Measurements from ENCODE around the gene PPP5C.

The PPP5C gene

DNA sequence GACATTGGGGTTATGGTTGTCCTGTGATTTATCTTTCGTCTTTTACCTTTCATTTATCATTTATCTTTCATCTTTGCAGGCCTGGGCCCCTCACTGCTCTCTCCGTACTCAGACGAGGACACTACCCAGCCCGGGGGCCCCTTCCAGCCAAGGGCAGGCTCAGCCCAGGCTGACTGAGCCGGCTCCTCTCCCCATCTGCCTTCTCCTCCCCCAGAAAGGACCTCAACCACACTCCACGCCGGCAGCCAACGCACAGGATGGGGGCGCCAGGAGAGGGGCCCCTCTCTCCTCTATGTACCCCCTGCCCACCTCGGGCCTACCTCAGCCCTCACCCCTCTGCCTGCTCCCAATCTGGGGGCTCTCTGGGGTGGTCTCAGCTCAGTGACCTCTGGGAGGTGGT, 7.4 kb upstream of the PPP5C start:
- Histone ChIP-seq H3K27ac (no peak overlapping the region), H3K36me3 (ENCODE audit: insufficient read depth) (no peaks in the 10 kb centered on the region), H3K79me2 (ENCODE audit: insufficient read depth, low read depth) (no peaks in the 10 kb centered on the region), H3K4me1 (ENCODE audit: low read depth, poor library complexity, severe bottlenecking) (no peaks in the 10 kb centered on the region), H2AFZ (ENCODE audit: low read depth) (no peak overlapping the region), H3K9ac (no peak overlapping the region), H4K20me1 (ENCODE audit: insufficient read depth) (no peaks in the 10 kb centered on the region), H3K4me2 (no peak overlapping the region), H3K27me3 (ENCODE audit: insufficient read depth, low read depth) (peaks cover 78% of the 10 kb centered on the region), H3K4me3 (IDR thresholded peaks at IDR 0.05; ENCODE audit: insufficient read depth, low read depth, low read length) (no peak overlapping the region)
- TF ChIP-seq, protein P1, sequence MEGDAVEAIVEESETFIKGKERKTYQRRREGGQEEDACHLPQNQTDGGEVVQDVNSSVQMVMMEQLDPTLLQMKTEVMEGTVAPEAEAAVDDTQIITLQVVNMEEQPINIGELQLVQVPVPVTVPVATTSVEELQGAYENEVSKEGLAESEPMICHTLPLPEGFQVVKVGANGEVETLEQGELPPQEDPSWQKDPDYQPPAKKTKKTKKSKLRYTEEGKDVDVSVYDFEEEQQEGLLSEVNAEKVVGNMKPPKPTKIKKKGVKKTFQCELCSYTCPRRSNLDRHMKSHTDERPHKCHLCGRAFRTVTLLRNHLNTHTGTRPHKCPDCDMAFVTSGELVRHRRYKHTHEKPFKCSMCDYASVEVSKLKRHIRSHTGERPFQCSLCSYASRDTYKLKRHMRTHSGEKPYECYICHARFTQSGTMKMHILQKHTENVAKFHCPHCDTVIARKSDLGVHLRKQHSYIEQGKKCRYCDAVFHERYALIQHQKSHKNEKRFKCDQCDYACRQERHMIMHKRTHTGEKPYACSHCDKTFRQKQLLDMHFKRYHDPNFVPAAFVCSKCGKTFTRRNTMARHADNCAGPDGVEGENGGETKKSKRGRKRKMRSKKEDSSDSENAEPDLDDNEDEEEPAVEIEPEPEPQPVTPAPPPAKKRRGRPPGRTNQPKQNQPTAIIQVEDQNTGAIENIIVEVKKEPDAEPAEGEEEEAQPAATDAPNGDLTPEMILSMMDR (conservative IDR thresholded peaks at IDR 0.05; ENCODE audit: low read depth, low read length) = no peak

DNA sequence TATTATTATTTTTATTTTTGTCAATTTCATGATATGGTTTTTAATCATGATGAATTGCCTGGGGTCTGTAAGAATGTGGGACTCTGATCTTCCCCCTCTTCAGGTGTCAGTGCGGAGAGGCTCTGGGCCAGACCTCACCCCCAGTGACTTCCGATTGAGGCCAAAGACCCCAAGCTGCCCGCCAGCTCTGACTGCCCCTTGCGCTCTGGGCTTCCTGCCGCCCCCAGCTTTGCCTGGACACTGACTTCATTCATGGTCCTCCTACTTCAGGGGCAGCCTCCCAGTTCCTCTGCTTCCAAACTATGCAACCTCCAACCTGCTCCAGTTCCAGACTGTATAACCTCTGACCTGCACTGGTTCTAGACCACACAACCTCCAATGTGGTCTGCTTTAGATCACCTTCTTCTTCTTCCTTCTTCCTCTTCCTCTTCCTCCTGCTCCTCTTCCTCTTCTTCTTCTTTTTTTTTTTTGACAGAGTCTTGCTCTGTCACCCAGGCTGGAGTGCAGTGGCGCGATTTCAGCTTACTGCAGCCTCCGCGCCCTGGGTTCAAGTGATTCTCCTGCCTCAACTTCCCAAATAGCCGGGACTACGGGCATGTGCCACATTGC, 6.7 kb upstream of the PPP5C start:
- Histone ChIP-seq H3K9ac (no peak overlapping the region), H2AFZ (ENCODE audit: low read depth) (no peak overlapping the region), H3K36me3 (ENCODE audit: insufficient read depth) (no peaks in the 10 kb centered on the region), H3K4me3 (IDR thresholded peaks at IDR 0.05; ENCODE audit: insufficient read depth, low read depth, low read length) (no peak overlapping the region), H3K27me3 (ENCODE audit: insufficient read depth, low read depth) (peaks cover 78% of the 10 kb centered on the region), H3K4me1 (ENCODE audit: low read depth, poor library complexity, severe bottlenecking) (no peaks in the 10 kb centered on the region), H4K20me1 (ENCODE audit: insufficient read depth) (no peaks in the 10 kb centered on the region), H3K4me2 (no peak overlapping the region), H3K79me2 (ENCODE audit: insufficient read depth, low read depth) (no peaks in the 10 kb centered on the region), H3K27ac (no peak overlapping the region)
- TF ChIP-seq, protein P1 (conservative IDR thresholded peaks at IDR 0.05; ENCODE audit: low read depth, low read length) = no peak

DNA sequence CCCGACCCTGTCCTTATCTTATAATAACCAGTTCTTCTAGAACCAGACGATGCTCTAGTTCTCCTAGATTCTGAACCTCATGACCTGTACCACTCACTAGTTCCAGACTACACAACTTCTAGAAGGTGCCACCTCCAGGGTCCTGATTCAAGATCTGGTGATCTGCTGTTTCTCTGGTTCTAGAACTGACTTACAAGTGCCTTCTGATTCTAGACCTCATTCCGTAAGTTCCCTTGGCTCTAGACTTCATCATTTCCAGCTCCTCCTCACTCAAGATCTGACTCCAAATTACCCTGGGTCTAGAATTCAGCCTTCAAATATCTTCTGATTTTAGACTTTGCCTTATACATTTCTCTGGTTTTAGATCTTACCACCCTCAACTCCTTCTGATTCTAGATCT, 5.0 kb upstream of the PPP5C start:
- H3K27me3 ChIP-seq (ENCODE audit: insufficient read depth, low read depth) = peaks cover 64% of the 10 kb centered on the region
- no peak overlapping the region for H3K9ac ChIP-seq
- peaks cover 4% of the 10 kb centered on the region for H3K4me1 ChIP-seq (ENCODE audit: low read depth, poor library complexity, severe bottlenecking)
- no peak overlapping the region for H3K27ac ChIP-seq
- H2AFZ ChIP-seq (ENCODE audit: low read depth) = no peak overlapping the region
- H3K4me2 ChIP-seq = no peak overlapping the region
- H3K36me3 ChIP-seq (ENCODE audit: insufficient read depth) = no peaks in the 10 kb centered on the region
- TF ChIP-seq, protein P1 (conservative IDR thresholded peaks at IDR 0.05; ENCODE audit: low read depth, low read length) = no peak
- H4K20me1 ChIP-seq (ENCODE audit: insufficient read depth) = no peaks in the 10 kb centered on the region
- no peak overlapping the region for H3K4me3 ChIP-seq (IDR thresholded peaks at IDR 0.05; ENCODE audit: insufficient read depth, low read depth, low read length)
- H3K79me2 ChIP-seq (ENCODE audit: insufficient read depth, low read depth) = no peaks in the 10 kb centered on the region

DNA sequence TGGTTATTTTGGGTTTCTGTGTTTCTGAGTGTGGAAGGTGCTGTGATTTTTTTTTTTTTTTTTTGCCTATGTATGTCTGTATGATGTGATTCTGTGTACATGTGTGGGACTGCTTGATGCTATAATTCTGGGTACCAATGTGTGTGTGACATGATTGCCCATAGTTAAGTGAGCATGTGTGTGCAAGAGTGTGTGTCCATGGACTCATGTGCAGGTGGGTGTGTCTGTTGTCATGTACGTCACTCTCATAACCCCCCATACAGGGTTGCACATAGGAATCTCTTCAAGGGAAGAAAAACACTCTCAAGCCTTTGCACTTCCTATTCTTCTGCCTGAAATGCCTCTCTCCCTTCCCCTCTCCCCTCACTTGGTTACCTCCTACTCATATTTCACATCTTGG, 2.5 kb upstream of the PPP5C start:
- peaks cover 42% of the 10 kb centered on the region for H3K27me3 ChIP-seq (ENCODE audit: insufficient read depth, low read depth)
- H3K36me3 ChIP-seq (ENCODE audit: insufficient read depth) = no peaks in the 10 kb centered on the region
- H2AFZ ChIP-seq (ENCODE audit: low read depth) = no peak overlapping the region
- H3K79me2 ChIP-seq (ENCODE audit: insufficient read depth, low read depth) = peaks cover 23% of the 10 kb centered on the region
- H3K9ac ChIP-seq = no peak overlapping the region
- no peak overlapping the region for H3K27ac ChIP-seq
- H3K4me3 ChIP-seq (IDR thresholded peaks at IDR 0.05; ENCODE audit: insufficient read depth, low read depth, low read length) = no peak overlapping the region
- peaks cover 22% of the 10 kb centered on the region for H3K4me1 ChIP-seq (ENCODE audit: low read depth, poor library complexity, severe bottlenecking)
- H3K4me2 ChIP-seq = no peak overlapping the region
- H4K20me1 ChIP-seq (ENCODE audit: insufficient read depth) = no peaks in the 10 kb centered on the region; the same call in 1 of the 2 replicates
- TF ChIP-seq, protein P1 (conservative IDR thresholded peaks at IDR 0.05; ENCODE audit: low read depth, low read length) = no peak
